H9 (cell line): ENCODE data around the gene HUS1. TPM values are rescaled to one million over a fixed set of nuclear protein-coding genes. Genes with fewer than 3 reads are reported as not detected.

Experiments used
- DNase-seq: peaks from one replicate; pipeline ENCODE4 v3.0.0-alpha.2; 2017
- H2AFZ ChIP-seq: one replicate; pipeline ENCODE4 v1.6.1; 2013; ENCODE audit warnings: mild to moderate bottlenecking, low read length, control low read depth, moderate library complexity
- H2AK5ac ChIP-seq: 2 replicates; pipeline ENCODE4 v1.6.1; 2013; ENCODE audit warnings: low read length, control low read depth, mixed read lengths; ENCODE audit not compliant: insufficient read length
- H2BK120ac ChIP-seq: one replicate; pipeline ENCODE4 v1.6.1; 2013; ENCODE audit warnings: low read depth, mild to moderate bottlenecking, low read length, control low read depth, inconsistent platforms; ENCODE audit not compliant: poor library complexity, severe bottlenecking
- H2BK12ac ChIP-seq: 2 replicates; pipeline ENCODE4 v1.6.1; 2013; ENCODE audit warnings: low read length, control low read depth, mixed read lengths, low read depth; ENCODE audit not compliant: insufficient read length
- H2BK15ac ChIP-seq: 2 replicates; pipeline ENCODE4 v1.6.1; 2013; ENCODE audit warnings: low read depth, low read length, control low read depth
- H2BK20ac ChIP-seq: one replicate; pipeline ENCODE4 v1.6.1; 2013; ENCODE audit warnings: low read depth, mild to moderate bottlenecking, low read length, control low read depth, inconsistent platforms; ENCODE audit not compliant: poor library complexity, severe bottlenecking
- H2BK5ac ChIP-seq: 2 replicates; pipeline ENCODE4 v1.6.1; 2013; ENCODE audit warnings: low read length, control low read depth, mixed read lengths; ENCODE audit not compliant: insufficient read length
- H3K14ac ChIP-seq: 2 replicates; pipeline ENCODE4 v1.6.1; 2013; ENCODE audit warnings: low read length, control low read depth; ENCODE audit not compliant: insufficient read depth
- H3K18ac ChIP-seq: 2 replicates; pipeline ENCODE4 v1.6.1; 2013; ENCODE audit warnings: low read depth, mild to moderate bottlenecking, mixed read lengths, low read length, control low read depth; ENCODE audit not compliant: insufficient read length
- H3K23ac ChIP-seq: 2 replicates; pipeline ENCODE4 v1.6.1; 2013; ENCODE audit warnings: low read length, control low read depth, mixed read lengths, low read depth; ENCODE audit not compliant: insufficient read length
- H3K23me2 ChIP-seq: 2 replicates; pipeline ENCODE4 v1.6.1; 2013; ENCODE audit warnings: low read depth, mild to moderate bottlenecking, mixed read lengths, low read length, control low read depth; ENCODE audit not compliant: insufficient read length, poor library complexity, severe bottlenecking
- H3K27ac ChIP-seq: 2 replicates; pipeline ENCODE4 v1.5.1; 2013; ENCODE audit warnings: low read length, control low read depth, mixed read lengths, low read depth; ENCODE audit not compliant: insufficient read length
- H3K27me3 ChIP-seq: 2 replicates; pipeline ENCODE4 v1.6.1; 2013; ENCODE audit warnings: low read length, control low read depth, inconsistent platforms; ENCODE audit not compliant: insufficient read depth
- H3K4ac ChIP-seq: 2 replicates; pipeline ENCODE4 v1.6.1; 2013; ENCODE audit warnings: low read depth, mild to moderate bottlenecking, control low read depth, inconsistent platforms, low read length, moderate library complexity
- H3K4me1 ChIP-seq: 2 replicates; pipeline ENCODE4 v1.6.1; 2013; ENCODE audit warnings: low read length, control low read depth, inconsistent platforms; ENCODE audit not compliant: insufficient read depth
- H3K4me2 ChIP-seq: 2 replicates; pipeline ENCODE4 v1.6.1; 2013; ENCODE audit warnings: low read length, control low read depth, mixed read lengths; ENCODE audit not compliant: insufficient read length, insufficient read depth
- H3K56ac ChIP-seq: 2 replicates; pipeline ENCODE4 v1.6.1; 2013; ENCODE audit warnings: low read depth, mild to moderate bottlenecking, mixed read lengths, low read length, control low read depth; ENCODE audit not compliant: insufficient read length
- H3K79me1 ChIP-seq: 2 replicates; pipeline ENCODE4 v1.6.1; 2013; ENCODE audit warnings: low read depth, mild to moderate bottlenecking, moderate library complexity, low read length, control low read depth, inconsistent platforms; ENCODE audit not compliant: insufficient read depth, poor library complexity, severe bottlenecking
- H3K79me2 ChIP-seq: 2 replicates; pipeline ENCODE4 v1.6.1; 2013; ENCODE audit warnings: low read length, control low read depth, inconsistent platforms; ENCODE audit not compliant: insufficient read depth
- H3K9ac ChIP-seq: 2 replicates; pipeline ENCODE4 v1.6.1; 2013; ENCODE audit warnings: low read length, control low read depth, mixed read lengths; ENCODE audit not compliant: insufficient read length; ENCODE audit errors: extremely low read depth
- H3K9me3 ChIP-seq: one replicate; pipeline ENCODE4 v1.6.1; 2013; ENCODE audit warnings: low read depth, low read length, inconsistent platforms; ENCODE audit not compliant: control insufficient read depth
- H3T11ph ChIP-seq: one replicate; pipeline ENCODE4 v1.6.1; 2013; ENCODE audit warnings: mild to moderate bottlenecking, low read length, control low read depth, inconsistent platforms
- H4K20me1 ChIP-seq: one replicate; pipeline ENCODE4 v1.6.1; 2013; ENCODE audit not compliant: control insufficient read depth, insufficient read length, insufficient read depth
- H4K5ac ChIP-seq: 2 replicates; pipeline ENCODE4 v1.6.1; 2013; ENCODE audit warnings: low read depth, mild to moderate bottlenecking, mixed read lengths, low read length, control low read depth; ENCODE audit not compliant: insufficient read length
- H4K8ac ChIP-seq: replicated peaks from 2 replicates; pipeline ENCODE4 v1.6.1; 2013; ENCODE audit warnings: low read length, control low read depth, mixed read lengths, low read depth; ENCODE audit not compliant: insufficient read length
- H4K91ac ChIP-seq: 2 replicates; pipeline ENCODE4 v1.6.1; 2013; ENCODE audit warnings: low read depth, mild to moderate bottlenecking, moderate library complexity, mixed read lengths, low read length, control low read depth; ENCODE audit not compliant: insufficient read length
- H3K27ac Mint-ChIP-seq, 3 experiments: 2 replicates in 2 of 3; 3 replicates in 1 of 3; pipeline ENCODE4 v1.8.0; 2020 to 2021; ENCODE audit warnings: mixed read lengths in 3 of 3, mild to moderate bottlenecking in 1 of 3, moderate library complexity in 1 of 3
- H3K27me3 Mint-ChIP-seq: 2 replicates; pipeline ENCODE4 v1.8.0; 2021; ENCODE audit warnings: low read depth, mild to moderate bottlenecking, moderate library complexity, mixed read lengths
- H3K36me3 Mint-ChIP-seq, 3 experiments: 2 replicates in 2 of 3; 3 replicates in 1 of 3; pipeline ENCODE4 v1.8.0; 2020 to 2021; ENCODE audit warnings: low read depth in 3 of 3, mixed read lengths in 3 of 3; ENCODE audit not compliant: insufficient read depth in 1 of 3
- H3K4me1 Mint-ChIP-seq, 2 experiments: 2 replicates each; pipeline ENCODE4 v1.8.0; 2020; ENCODE audit warnings: mixed read lengths in 2 of 2
- H3K4me3 Mint-ChIP-seq, 2 experiments: 2 replicates in 1 of 2; 3 replicates in 1 of 2; pipeline ENCODE4 v1.8.0; 2020 to 2021; ENCODE audit warnings: mild to moderate bottlenecking in 2 of 2, mixed read lengths in 2 of 2, moderate library complexity in 1 of 2
- H3K9me3 Mint-ChIP-seq, 2 experiments: 2 replicates in 1 of 2; 3 replicates in 1 of 2; pipeline ENCODE4 v1.8.0; 2020; ENCODE audit warnings: mild to moderate bottlenecking in 2 of 2, mixed read lengths in 2 of 2, moderate library complexity in 1 of 2
- WGBS: extraction: QIAGEN DNeasy Blood & Tissue Kit; methylation state at CpG from one replicate; pipeline ENCODE4 v1.1.7; 2013; ENCODE audit warnings: missing lambda C conversion rate, low lambda C conversion rate, mixed read lengths; ENCODE audit not compliant: insufficient read length; ENCODE audit errors: extremely low coverage; 5-methylcytosine and 5-hydroxymethylcytosine counted together
- total RNA-seq: library from RNA; stranded (reverse); gene quantifications from 2 replicates; pipeline ENCODE4 v1.2.1, GENCODE V29; 2021
- TF ChIP-seq, protein P1 (sequence below): fragments of 200-600 bp; sonication (generic); conservative IDR thresholded peaks from 3 replicates; pipeline ENCODE4 v1.8.0; 2021; ENCODE audit warnings: antibody characterized with exemption, mild to moderate bottlenecking

Gene HUS1
- total RNA-seq, 1 experiment from 2014 or later = 43.1 TPM

DNA sequence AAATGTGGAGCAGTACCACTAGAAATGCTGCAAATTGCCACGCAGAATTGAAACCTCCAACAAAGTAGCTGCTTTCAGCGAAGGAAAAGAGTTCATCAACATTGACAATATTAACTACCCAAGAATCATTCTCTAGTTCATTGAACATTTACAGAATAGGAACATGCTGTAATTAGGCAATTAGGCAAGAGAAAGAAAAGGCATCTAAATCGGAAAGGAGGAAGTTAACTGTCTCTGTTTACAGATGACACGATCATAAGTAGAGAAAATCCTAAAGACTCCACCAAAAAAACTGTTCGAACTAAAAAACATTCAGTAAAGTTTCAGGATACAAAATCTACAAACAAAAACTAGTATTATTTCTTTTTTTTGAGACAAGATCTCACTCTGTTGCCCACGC, 22.3 kb downstream of the HUS1 start:
- no peak overlapping the region for H3K9ac ChIP-seq
- no peak overlapping the region for H3K27ac Mint-ChIP-seq

More for the DNA sequence above, 22.3 kb downstream of the HUS1 start:
- H4K8ac ChIP-seq = no peak overlapping the region
- no peak for DNase-seq
- no peak overlapping the region for H3K14ac ChIP-seq
- H3K9me3 ChIP-seq = no peaks in the 10 kb centered on the region
- H3K4ac ChIP-seq = no peak overlapping the region
- H3K4me3 Mint-ChIP-seq = no peak overlapping the region
- H3K4me2 ChIP-seq = no peak overlapping the region
- WGBS = no CpG with 5 or more reads among the region's 6 CpGs
- H3K27me3 Mint-ChIP-seq = no peaks in the 10 kb centered on the region
- no peak overlapping the region for H4K91ac ChIP-seq
- no peak overlapping the region for H3K23ac ChIP-seq
- H3K79me2 ChIP-seq = no peaks in the 10 kb centered on the region
- H3K9me3 Mint-ChIP-seq = peaks cover 14 to 16% of the 10 kb centered on the region in 2 experiments; a peak in 4 of 5 replicates
- H3T11ph ChIP-seq = no peak overlapping the region
- no peak overlapping the region for H2BK20ac ChIP-seq
- TF ChIP-seq, protein P1, sequence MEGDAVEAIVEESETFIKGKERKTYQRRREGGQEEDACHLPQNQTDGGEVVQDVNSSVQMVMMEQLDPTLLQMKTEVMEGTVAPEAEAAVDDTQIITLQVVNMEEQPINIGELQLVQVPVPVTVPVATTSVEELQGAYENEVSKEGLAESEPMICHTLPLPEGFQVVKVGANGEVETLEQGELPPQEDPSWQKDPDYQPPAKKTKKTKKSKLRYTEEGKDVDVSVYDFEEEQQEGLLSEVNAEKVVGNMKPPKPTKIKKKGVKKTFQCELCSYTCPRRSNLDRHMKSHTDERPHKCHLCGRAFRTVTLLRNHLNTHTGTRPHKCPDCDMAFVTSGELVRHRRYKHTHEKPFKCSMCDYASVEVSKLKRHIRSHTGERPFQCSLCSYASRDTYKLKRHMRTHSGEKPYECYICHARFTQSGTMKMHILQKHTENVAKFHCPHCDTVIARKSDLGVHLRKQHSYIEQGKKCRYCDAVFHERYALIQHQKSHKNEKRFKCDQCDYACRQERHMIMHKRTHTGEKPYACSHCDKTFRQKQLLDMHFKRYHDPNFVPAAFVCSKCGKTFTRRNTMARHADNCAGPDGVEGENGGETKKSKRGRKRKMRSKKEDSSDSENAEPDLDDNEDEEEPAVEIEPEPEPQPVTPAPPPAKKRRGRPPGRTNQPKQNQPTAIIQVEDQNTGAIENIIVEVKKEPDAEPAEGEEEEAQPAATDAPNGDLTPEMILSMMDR = no peak
- peaks cover 33 to 54% (median 52%) of the 10 kb centered on the region in 3 experiments for H3K36me3 Mint-ChIP-seq
- H4K5ac ChIP-seq = no peak overlapping the region
- no peak overlapping the region for H3K27ac ChIP-seq
- H2AK5ac ChIP-seq = no peak overlapping the region
- H2BK120ac ChIP-seq = no peak overlapping the region
- H2AFZ ChIP-seq = no peak overlapping the region
- H4K20me1 ChIP-seq = no peaks in the 10 kb centered on the region
- H2BK15ac ChIP-seq = no peak overlapping the region
- no peaks in the 10 kb centered on the region for H3K79me1 ChIP-seq
- H3K23me2 ChIP-seq = no peaks in the 10 kb centered on the region
- peaks cover 10 to 13% of the 10 kb centered on the region in 2 experiments for H3K4me1 Mint-ChIP-seq
- no peaks in the 10 kb centered on the region for H3K4me1 ChIP-seq
- no peaks in the 10 kb centered on the region for H3K27me3 ChIP-seq
- no peak overlapping the region for H2BK5ac ChIP-seq
- H2BK12ac ChIP-seq = no peak overlapping the region
- H3K18ac ChIP-seq = no peak overlapping the region
- no peak overlapping the region for H3K56ac ChIP-seq
